ENCODE results near the gene DHRS11. TPM values are rescaled to one million over a fixed set of nuclear protein-coding genes. Genes with fewer than 3 reads are reported as not detected.

DHRS11 gene
- total and polyA plus RNA-seq, 10 of the 15 experiments (the other 5 are each of a cell fraction or from before 2014, with no cell fraction given) = 3.4 to 23.0 (median 14.5) TPM

- ChIA-PET RAD21 (ENCODE audit: unreplicated experiment) (no interaction called here), CTCF (interaction anchor here (2.8 kb wide), 1 partner anchor 11 kb away, joined by 14 read pairs; the partner anchor contains the start of gene MRM1), POLR2A (no interaction called here), SMC1A (ENCODE audit: uncharacterized antibody, unreplicated experiment) (no interaction called here)
- BruUV-seq (replicated peaks) = no TSS peak
- Histone ChIP-seq H3K4me3 (no peak overlapping the region), H3K79me2 (ENCODE audit: control insufficient read depth, insufficient read depth, low read length) (no peaks in the 10 kb centered on the region), H3K4me2 (ENCODE audit: control insufficient read depth, insufficient read depth) (no peak overlapping the region), H3K9ac (ENCODE audit: control insufficient read depth, insufficient read depth, low read length) (no peak overlapping the region), H3K36me3 (ENCODE audit: control insufficient read depth in 2 of 2, insufficient read depth in 2 of 2, low read length in 1 of 2) (no peaks in the 10 kb centered on the region), H3K27ac (ENCODE audit: control insufficient read depth, insufficient read depth) (no peak overlapping the region), H2AFZ (ENCODE audit: control insufficient read depth, low read depth, low read length) (no peak overlapping the region), H3K4me1 (ENCODE audit: control insufficient read depth, insufficient read depth, low read length) (no peaks in the 10 kb centered on the region), H3K9me3 (replicated peaks; ENCODE audit: control insufficient read depth, insufficient read depth, low read length) (no peaks in the 10 kb centered on the region), H3K27me3 (replicated peaks in 1 of 2; ENCODE audit: control insufficient read depth in 2 of 2, insufficient read depth in 2 of 2, low read length in 1 of 2) (no peaks in the 10 kb centered on the region), H4K20me1 (ENCODE audit: control insufficient read depth, insufficient read depth) (no peaks in the 10 kb centered on the region)
- in situ Hi-C loops (cut with MboI) (loop anchor here (25.0 kb wide), 2 partner anchors 450 to 625 kb away; no protein-coding TSS in a partner anchor), intact Hi-C loops (cut with micrococcal nuclease; ENCODE audit: unreplicated experiment) (no loop called here)
- ATAC-seq (no peak), FAIRE-seq (no peak), DNase-seq (ENCODE audit: low read depth, low spot score) (no peak)
- WGBS (ENCODE audit: insufficient coverage, insufficient replicate concordance, low lambda C conversion rate, missing lambda C conversion rate) = 75% methylated on average over 3 of the region's 3 CpGs
- TF ChIP-seq JUNB (IDR thresholded peaks at IDR 0.05) (no peak), ZNF384 (IDR thresholded peaks at IDR 0.05; ENCODE audit: borderline replicate concordance, low read depth, low read length) (no peak), ZNF274 (IDR thresholded peaks at IDR 0.05; ENCODE audit: insufficient read depth, insufficient read length) (no peak), NFXL1 (IDR thresholded peaks at IDR 0.05; ENCODE audit: borderline replicate concordance) (no peak), IKZF2 (IDR thresholded peaks at IDR 0.05) (no peak), TCF12 (IDR thresholded peaks at IDR 0.05; ENCODE audit: low read depth, low read length) (no peak), MYB (IDR thresholded peaks at IDR 0.05; ENCODE audit: borderline replicate concordance, low read depth, low read length) (no peak), SPI1 (IDR thresholded peaks at IDR 0.05; ENCODE audit: borderline replicate concordance, insufficient read depth, low read depth, low read length) (no peak)
Measured at GRCh38 chr17:36612323-36612722, 20.6 kb downstream of the DHRS11 start.

DNA sequence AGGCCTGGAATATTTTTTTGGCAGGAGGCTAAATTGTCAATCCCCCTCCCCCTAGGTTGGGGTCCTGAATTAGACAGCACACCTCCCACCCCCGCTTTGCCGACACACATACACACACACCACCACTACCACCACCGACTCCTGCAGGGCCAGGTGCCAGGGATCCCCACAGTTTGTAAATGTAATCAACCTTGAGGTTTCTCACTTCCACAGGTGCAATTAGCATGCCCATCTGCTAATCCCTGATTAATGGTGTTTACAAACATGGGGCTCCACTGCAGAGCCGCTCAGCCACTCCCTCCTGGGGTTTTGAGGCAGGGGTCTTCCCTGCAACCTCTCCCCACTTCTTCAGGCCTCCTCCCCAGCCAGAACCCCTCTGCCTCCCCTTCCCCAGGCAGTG lies 21.5 kb downstream of the DHRS11 start:
- Histone ChIP-seq H3K27me3 (replicated peaks in 1 of 2; ENCODE audit: control insufficient read depth in 2 of 2, insufficient read depth in 2 of 2, low read length in 1 of 2) (no peaks in the 10 kb centered on the region), H3K79me2 (ENCODE audit: control insufficient read depth, insufficient read depth, low read length) (no peaks in the 10 kb centered on the region), H3K27ac (ENCODE audit: control insufficient read depth, insufficient read depth) (no peak overlapping the region), H3K4me1 (ENCODE audit: control insufficient read depth, insufficient read depth, low read length) (no peaks in the 10 kb centered on the region), H2AFZ (ENCODE audit: control insufficient read depth, low read depth, low read length) (no peak overlapping the region), H3K9me3 (replicated peaks; ENCODE audit: control insufficient read depth, insufficient read depth, low read length) (no peaks in the 10 kb centered on the region), H3K9ac (ENCODE audit: control insufficient read depth, insufficient read depth, low read length) (no peak overlapping the region), H3K4me2 (ENCODE audit: control insufficient read depth, insufficient read depth) (no peak overlapping the region), H3K4me3 (no peak overlapping the region), H4K20me1 (ENCODE audit: control insufficient read depth, insufficient read depth) (no peaks in the 10 kb centered on the region), H3K36me3 (ENCODE audit: control insufficient read depth in 2 of 2, insufficient read depth in 2 of 2, low read length in 1 of 2) (no peaks in the 10 kb centered on the region)
- ChIA-PET POLR2A (no interaction called here), RAD21 (ENCODE audit: unreplicated experiment) (no interaction called here), CTCF (interaction anchor here (0.6 to 2.8 kb wide), 2 partner anchors 11 to 759 kb away, joined by 3 to 14 read pairs; partner anchors contain the start of gene MRM1), SMC1A (ENCODE audit: uncharacterized antibody, unreplicated experiment) (no interaction called here)
- FAIRE-seq = no peak
- intact Hi-C loops (cut with micrococcal nuclease; ENCODE audit: unreplicated experiment) (no loop called here), in situ Hi-C loops (cut with MboI) (loop anchor here (25.0 kb wide), 2 partner anchors 449 to 624 kb away; no protein-coding TSS in a partner anchor)
- no TSS peak for BruUV-seq (replicated peaks)
- 77% methylated on average over 4 of the region's 4 CpGs for WGBS (ENCODE audit: insufficient coverage, insufficient replicate concordance, low lambda C conversion rate, missing lambda C conversion rate)
- no peak for DNase-seq (ENCODE audit: low read depth, low spot score)
- no peak for ATAC-seq
- TF ChIP-seq NRF1 (conservative IDR thresholded peaks at IDR 0.05; ENCODE audit: low read depth, low read length) (no peak), NR2C2 (IDR thresholded peaks at IDR 0.05; ENCODE audit: borderline replicate concordance, control insufficient read depth, insufficient read length, low read depth) (no peak), NR2C1 (IDR thresholded peaks at IDR 0.05) (no peak), SP1 (IDR thresholded peaks at IDR 0.05; ENCODE audit: low read depth, low read length) (no peak), CHD1 (IDR thresholded peaks at IDR 0.05; ENCODE audit: low read depth, low read length) (no peak), YBX1 (IDR thresholded peaks at IDR 0.05) (no peak), IRF4 (IDR thresholded peaks at IDR 0.05; ENCODE audit: low read depth, low read length) (no peak), SMC3 (IDR thresholded peaks at IDR 0.05; ENCODE audit: borderline replicate concordance, low read length) (no peak), EGR1 (IDR thresholded peaks at IDR 0.05; ENCODE audit: borderline replicate concordance in 1 of 2, low read depth in 2 of 2, low read length in 2 of 2) (no peak), RELA (IDR thresholded peaks at IDR 0.05; ENCODE audit: borderline replicate concordance, partially characterized antibody) (no peak), MEF2A (IDR thresholded peaks at IDR 0.05; ENCODE audit: insufficient read depth, low read depth, low read length) (no peak), WRNIP1 (IDR thresholded peaks at IDR 0.05; ENCODE audit: borderline replicate concordance, low read depth, low read length) (no peak)
